Calu3 (cell line): ENCODE data around the gene PSMD11. TPM values are rescaled to one million over a fixed set of nuclear protein-coding genes. Genes with fewer than 3 reads are reported as not detected.
"Not testable (repeated sequence)": the region's sequence is repeated elsewhere in the genome, so short reads cannot be mapped to it uniquely, and the experiment has no call there.

Experiments
- BruUV-seq: library from RNA; stranded (reverse); fragments of 400-500 nt; replicated peaks from 2 replicates; lab custom pipeline; 2021; lab: Mats Ljungman, UMichigan
- CTCF ChIA-PET: fragments of 300-600 bp; sonication (Branson Sonifier 250); formaldehyde crosslinking; loops from one replicate; lab custom pipeline; 2022; ENCODE audit warnings: antibody characterized with exemption; lab: Charles Lee
- DNase-seq: peaks from one replicate; pipeline ENCODE4 v3.0.0; 2022
- H3K27ac Mint-ChIP-seq: one replicate; pipeline ENCODE4 v1.8.0; 2022; ENCODE audit warnings: mixed read lengths; ENCODE audit not compliant: unreplicated experiment
- H3K27me3 Mint-ChIP-seq: one replicate; pipeline ENCODE4 v1.8.0; 2022; ENCODE audit warnings: mixed read lengths; ENCODE audit not compliant: unreplicated experiment
- H3K36me3 Mint-ChIP-seq: one replicate; pipeline ENCODE4 v1.8.0; 2022; ENCODE audit warnings: mild to moderate bottlenecking, moderate library complexity, mixed read lengths; ENCODE audit not compliant: insufficient read depth, unreplicated experiment
- H3K4me1 Mint-ChIP-seq: one replicate; pipeline ENCODE4 v1.8.0; 2022; ENCODE audit warnings: mild to moderate bottlenecking, low read depth, mixed read lengths; ENCODE audit not compliant: unreplicated experiment
- H3K4me3 Mint-ChIP-seq: one replicate; pipeline ENCODE4 v1.8.0; 2022; ENCODE audit warnings: mild to moderate bottlenecking, low read depth, moderate library complexity, mixed read lengths; ENCODE audit not compliant: unreplicated experiment
- H3K9me3 Mint-ChIP-seq: one replicate; pipeline ENCODE4 v1.8.0; 2022; ENCODE audit warnings: low read depth, mixed read lengths; ENCODE audit not compliant: unreplicated experiment
- intact Hi-C: fragments of 100-400 bp; cut with micrococcal nuclease; formaldehyde crosslinking; loops from one replicate; pipeline ENCODE4 v1.10.0; 2022; ENCODE audit not compliant: unreplicated experiment
- total RNA-seq: library from RNA; stranded (reverse); gene quantifications from 2 replicates; pipeline ENCODE4 v1.2.3, GENCODE V29; 2022
- TF ChIP-seq, protein P1 (sequence below): fragments of 200-600 bp; IDR thresholded peaks from one replicate; pipeline ENCODE4 v1.8.0; 2022; ENCODE audit warnings: antibody characterized with exemption; ENCODE audit not compliant: unreplicated experiment

Gene PSMD11
- total RNA-seq, 1 experiment from 2014 or later: 167 TPM

DNA sequence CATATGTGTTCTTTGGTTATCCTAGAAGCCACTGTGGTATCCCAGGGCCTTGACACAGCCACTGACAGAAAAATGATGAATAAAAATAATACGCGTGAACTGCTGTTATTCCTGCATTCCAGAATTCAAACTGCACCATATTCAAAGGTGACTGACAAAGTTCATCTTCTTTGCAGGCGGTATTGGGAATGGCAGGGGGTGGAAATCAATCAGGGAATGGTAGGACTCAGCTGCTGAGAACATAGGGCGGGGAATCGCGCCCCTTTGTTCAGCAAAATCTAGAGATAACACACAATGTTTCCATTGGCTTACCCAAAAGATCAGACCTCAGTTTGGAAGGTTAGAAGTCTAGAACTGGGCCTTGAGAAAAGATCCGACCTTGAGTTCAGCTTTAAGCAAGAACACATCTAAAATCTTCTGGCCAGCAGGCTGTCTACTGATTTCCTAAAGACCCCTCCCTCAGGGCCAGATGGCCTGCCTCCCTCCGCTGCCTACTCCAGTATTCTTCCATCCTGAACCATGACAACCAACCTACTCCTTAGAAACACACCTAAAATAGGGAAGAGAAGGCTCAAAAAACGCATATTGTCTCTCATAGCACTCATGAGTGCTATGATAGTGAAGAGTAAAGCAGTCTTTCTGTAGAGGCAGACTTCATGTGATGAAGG lies 76.6 kb downstream of the PSMD11 start:
- no peak for DNase-seq
- TF ChIP-seq, protein P1, sequence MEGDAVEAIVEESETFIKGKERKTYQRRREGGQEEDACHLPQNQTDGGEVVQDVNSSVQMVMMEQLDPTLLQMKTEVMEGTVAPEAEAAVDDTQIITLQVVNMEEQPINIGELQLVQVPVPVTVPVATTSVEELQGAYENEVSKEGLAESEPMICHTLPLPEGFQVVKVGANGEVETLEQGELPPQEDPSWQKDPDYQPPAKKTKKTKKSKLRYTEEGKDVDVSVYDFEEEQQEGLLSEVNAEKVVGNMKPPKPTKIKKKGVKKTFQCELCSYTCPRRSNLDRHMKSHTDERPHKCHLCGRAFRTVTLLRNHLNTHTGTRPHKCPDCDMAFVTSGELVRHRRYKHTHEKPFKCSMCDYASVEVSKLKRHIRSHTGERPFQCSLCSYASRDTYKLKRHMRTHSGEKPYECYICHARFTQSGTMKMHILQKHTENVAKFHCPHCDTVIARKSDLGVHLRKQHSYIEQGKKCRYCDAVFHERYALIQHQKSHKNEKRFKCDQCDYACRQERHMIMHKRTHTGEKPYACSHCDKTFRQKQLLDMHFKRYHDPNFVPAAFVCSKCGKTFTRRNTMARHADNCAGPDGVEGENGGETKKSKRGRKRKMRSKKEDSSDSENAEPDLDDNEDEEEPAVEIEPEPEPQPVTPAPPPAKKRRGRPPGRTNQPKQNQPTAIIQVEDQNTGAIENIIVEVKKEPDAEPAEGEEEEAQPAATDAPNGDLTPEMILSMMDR: no peak
- CTCF ChIA-PET: no interaction called here
- BruUV-seq: no TSS peak
- no peaks in the 10 kb centered on the region for H3K27me3 Mint-ChIP-seq
- H3K4me3 Mint-ChIP-seq: no peak overlapping the region
- intact Hi-C loops: no loop called here
- H3K4me1 Mint-ChIP-seq: peaks cover 15% of the 10 kb centered on the region
- H3K36me3 Mint-ChIP-seq: no peaks in the 10 kb centered on the region
- no peak overlapping the region for H3K27ac Mint-ChIP-seq
- no peaks in the 10 kb centered on the region for H3K9me3 Mint-ChIP-seq

- CTCF ChIA-PET: interaction anchor here (0.6 kb wide), 1 partner anchor 13 kb away, joined by 3 read pairs; no protein-coding TSS in a partner anchor
Observed at GRCh38 chr17:32523017-32523680, 78.8 kb downstream of the PSMD11 start.

GRCh38 chr17:32523827-32524552 lies 79.7 kb downstream of the PSMD11 start:
- Mint-ChIP-seq H3K4me3 (no peak overlapping the region), H3K4me1 (peaks cover 15% of the 10 kb centered on the region), H3K27me3 (no peaks in the 10 kb centered on the region), H3K9me3 (no peaks in the 10 kb centered on the region), H3K27ac (no peak overlapping the region), H3K36me3 (peaks cover 4% of the 10 kb centered on the region)
- intact Hi-C loops: no loop called here
- TF ChIP-seq, protein P1: no peak
- no peak for DNase-seq
- CTCF ChIA-PET: interaction anchor here (0.6 kb wide), 2 partner anchors 13 to 147 kb away, joined by 3 to 5 read pairs; no protein-coding TSS in a partner anchor
- BruUV-seq: no TSS peak

More at GRCh38 chr17:32523017-32523680, 78.8 kb downstream of the PSMD11 start:
- H3K27me3 Mint-ChIP-seq: no peaks in the 10 kb centered on the region
- H3K27ac Mint-ChIP-seq: no peak overlapping the region
- no peak overlapping the region for H3K4me3 Mint-ChIP-seq
- no TSS peak for BruUV-seq
- no peaks in the 10 kb centered on the region for H3K9me3 Mint-ChIP-seq
- DNase-seq: no peak
- intact Hi-C loops: no loop called here
- TF ChIP-seq, protein P1: no peak
- H3K36me3 Mint-ChIP-seq: peaks cover 4% of the 10 kb centered on the region
- peaks cover 15% of the 10 kb centered on the region for H3K4me1 Mint-ChIP-seq

DNA sequence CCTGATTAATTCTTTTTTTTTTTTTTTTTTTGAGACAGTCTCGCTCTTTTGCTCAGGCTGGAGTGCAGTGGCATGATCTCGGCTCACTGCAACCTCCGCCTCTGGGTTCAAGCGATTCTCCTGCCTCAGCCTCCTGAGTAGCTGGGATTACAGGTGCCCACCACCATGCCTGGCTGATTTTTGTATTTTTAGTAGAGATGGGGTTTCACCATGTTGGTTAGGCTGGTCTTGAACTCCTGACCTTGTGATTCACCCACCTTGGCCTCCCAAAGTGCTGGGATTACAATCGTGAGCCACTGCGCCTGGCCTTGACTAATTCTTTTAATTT lies 80.2 kb downstream of the PSMD11 start:
- peaks cover 12% of the 10 kb centered on the region for H3K4me1 Mint-ChIP-seq
- intact Hi-C loops, H3K4me3 Mint-ChIP-seq, H3K9me3 Mint-ChIP-seq, H3K27ac Mint-ChIP-seq, H3K27me3 Mint-ChIP-seq, H3K36me3 Mint-ChIP-seq, DNase-seq, BruUV-seq: not testable (repeated sequence)
- CTCF ChIA-PET: interaction anchor here (0.6 kb wide), 1 partner anchor 146 kb away, joined by 5 read pairs; no protein-coding TSS in a partner anchor
